OCI-LY7 (cell line): ENCODE measurements around the gene AP3S2. TPM values are rescaled to one million over a fixed set of nuclear protein-coding genes. Genes with fewer than 3 reads are reported as not detected.

Experiments
- BruUV-seq: library from RNA; stranded (reverse); fragments of 400-500 nt; replicated peaks from 2 replicates; lab custom pipeline; 2021; lab: Mats Ljungman, UMichigan
- CTCF ChIA-PET: fragments of 300-600 bp; sonication (Branson Sonifier 250); formaldehyde crosslinking; loops from one replicate; lab custom pipeline; 2022; ENCODE audit warnings: antibody characterized with exemption; ENCODE audit not compliant: unreplicated experiment; lab: Charles Lee
- POLR2A ChIA-PET: fragments of 300-600 bp; sonication (Branson Sonifier 250); formaldehyde crosslinking; loops from one replicate; lab custom pipeline; 2022; ENCODE audit warnings: antibody characterized with exemption; lab: Charles Lee
- DNase-seq: peaks from one replicate; pipeline ENCODE4 v3.0.0-alpha.2; 2015; ENCODE audit warnings: low spot score
- H2AFZ ChIP-seq: fragments of 200-600 bp; sonication (generic), shearing (Covaris generic); 2 replicates; pipeline ENCODE4 v1.6.1; 2014; ENCODE audit warnings: mild to moderate bottlenecking, antibody characterized with exemption, low read length, moderate library complexity
- H3K27ac ChIP-seq: fragments of 200-600 bp; sonication (generic); 2 replicates; pipeline ENCODE4 v1.5.1; 2014; ENCODE audit warnings: mixed run types, low read depth, mild to moderate bottlenecking, moderate library complexity, low read length, inconsistent platforms; ENCODE audit not compliant: poor library complexity, severe bottlenecking
- H3K36me3 ChIP-seq: fragments of 200-600 bp; sonication (generic); 2 replicates; pipeline ENCODE4 v1.6.1; 2014; ENCODE audit warnings: mild to moderate bottlenecking, antibody characterized with exemption, low read length, moderate library complexity, mixed read lengths; ENCODE audit not compliant: insufficient read depth
- H3K4me1 ChIP-seq: fragments of 200-600 bp; sonication (generic); 2 replicates; pipeline ENCODE4 v1.5.1; 2014; ENCODE audit warnings: mild to moderate bottlenecking, low read length; ENCODE audit not compliant: insufficient read depth, poor library complexity, severe bottlenecking
- H3K4me2 ChIP-seq: fragments of 200-600 bp; sonication (generic); 2 replicates; pipeline ENCODE4 v1.6.1; 2014; ENCODE audit warnings: mild to moderate bottlenecking, low read length
- H3K4me3 ChIP-seq: fragments of 200-600 bp; sonication (generic); 2 replicates; pipeline ENCODE4 v1.5.1; 2014; ENCODE audit warnings: mild to moderate bottlenecking, low read depth, low read length; ENCODE audit not compliant: poor library complexity, severe bottlenecking
- H3K79me2 ChIP-seq: fragments of 200-600 bp; sonication (generic); 2 replicates; pipeline ENCODE4 v1.6.1; 2016; ENCODE audit warnings: low read depth, mild to moderate bottlenecking, low read length, moderate library complexity, mixed read lengths; ENCODE audit not compliant: insufficient read depth
- H3K9me2 ChIP-seq: fragments of 200-600 bp; sonication (generic); 2 replicates; pipeline ENCODE4 v1.6.1; 2016; ENCODE audit warnings: mild to moderate bottlenecking, low read length, mixed read lengths; ENCODE audit not compliant: insufficient read depth
- H3K9me3 ChIP-seq: fragments of 200-600 bp; sonication (generic); 2 replicates; pipeline ENCODE4 v1.6.1; 2014; ENCODE audit warnings: mild to moderate bottlenecking, mixed run types, low read length, mixed read lengths
- H4K20me1 ChIP-seq: fragments of 200-600 bp; sonication (generic); 2 replicates; pipeline ENCODE4 v1.6.1; 2014; ENCODE audit warnings: mild to moderate bottlenecking, antibody characterized with exemption, low read length, moderate library complexity, mixed read lengths; ENCODE audit not compliant: insufficient read depth
- EZH2phosphoT487 ChIP-seq: fragments of 200-600 bp; sonication (generic); IDR thresholded peaks from 2 replicates; pipeline ENCODE4 v1.6.1; 2018; ENCODE audit warnings: low read depth, borderline replicate concordance, mild to moderate bottlenecking, mixed run types, antibody characterized with exemption, low read length, moderate library complexity, mixed read lengths
- intact Hi-C: fragments of 100-400 bp; cut with micrococcal nuclease; formaldehyde crosslinking; loops from one replicate; pipeline ENCODE4 v1.10.0; 2022; ENCODE audit not compliant: unreplicated experiment
- total RNA-seq, 2 experiments: library from RNA; depleted of rRNA in 1 of 2; stranded (reverse); fragments of >200 nt in 1 of 2; shearing (Covaris generic) in 1 of 2; gene quantifications; 2 replicates each; pipeline ENCODE4 v1.2.3, GENCODE V29; 2014 to 2022
- TF ChIP-seq, protein P1 (sequence below): fragments of 200-600 bp; sonication (generic); conservative IDR thresholded peaks from 2 replicates; pipeline ENCODE4 v1.5.1; 2014; ENCODE audit warnings: mild to moderate bottlenecking, antibody characterized with exemption, low read length, moderate library complexity, mixed read lengths

Gene AP3S2
- total RNA-seq, 2 experiments from 2014 or later = 20.8 to 30.4 TPM

DNA sequence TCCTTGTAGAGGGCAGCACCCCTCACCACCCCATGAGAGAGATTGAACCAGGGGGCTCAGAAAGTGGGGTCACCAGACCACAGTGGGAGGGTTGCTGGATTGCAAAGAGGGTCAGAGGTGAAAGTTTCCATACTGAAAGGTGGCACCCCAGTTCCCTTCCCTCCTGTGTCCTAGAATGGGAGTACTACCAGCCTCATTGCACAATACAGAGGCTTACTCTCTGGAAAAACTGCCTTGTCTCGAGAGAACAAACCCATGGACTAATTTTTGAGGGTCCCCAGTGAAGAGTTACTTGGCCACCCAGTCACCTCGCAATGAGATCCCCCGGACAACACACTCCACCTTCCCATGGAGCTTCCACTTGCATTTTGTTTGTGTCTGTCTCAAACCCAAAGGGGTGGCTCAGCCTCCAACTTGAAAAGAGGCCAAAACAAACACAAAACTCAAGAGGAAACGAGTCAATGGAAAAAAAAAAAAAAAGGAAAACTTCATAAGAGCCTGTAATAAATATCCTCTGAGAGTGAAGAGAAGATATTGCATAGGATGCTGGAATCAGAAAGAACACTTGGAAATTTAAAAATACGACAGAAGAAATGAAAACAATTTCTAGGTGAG, 99.1 kb downstream of the AP3S2 start:
- Histone ChIP-seq H4K20me1 (no peaks in the 10 kb centered on the region), H3K4me3 (no peak overlapping the region), H3K36me3 (no peaks in the 10 kb centered on the region), H3K4me1 (no peaks in the 10 kb centered on the region), H2AFZ (no peak overlapping the region), H3K9me2 (no peaks in the 10 kb centered on the region), H3K4me2 (no peak overlapping the region), H3K27ac (no peak overlapping the region), H3K79me2 (no peaks in the 10 kb centered on the region), H3K9me3 (no peaks in the 10 kb centered on the region)
- ChIA-PET CTCF (no interaction called here), POLR2A (no interaction called here)
- no TSS peak for BruUV-seq
- intact Hi-C loops = no loop called here
- TF ChIP-seq, protein P1, sequence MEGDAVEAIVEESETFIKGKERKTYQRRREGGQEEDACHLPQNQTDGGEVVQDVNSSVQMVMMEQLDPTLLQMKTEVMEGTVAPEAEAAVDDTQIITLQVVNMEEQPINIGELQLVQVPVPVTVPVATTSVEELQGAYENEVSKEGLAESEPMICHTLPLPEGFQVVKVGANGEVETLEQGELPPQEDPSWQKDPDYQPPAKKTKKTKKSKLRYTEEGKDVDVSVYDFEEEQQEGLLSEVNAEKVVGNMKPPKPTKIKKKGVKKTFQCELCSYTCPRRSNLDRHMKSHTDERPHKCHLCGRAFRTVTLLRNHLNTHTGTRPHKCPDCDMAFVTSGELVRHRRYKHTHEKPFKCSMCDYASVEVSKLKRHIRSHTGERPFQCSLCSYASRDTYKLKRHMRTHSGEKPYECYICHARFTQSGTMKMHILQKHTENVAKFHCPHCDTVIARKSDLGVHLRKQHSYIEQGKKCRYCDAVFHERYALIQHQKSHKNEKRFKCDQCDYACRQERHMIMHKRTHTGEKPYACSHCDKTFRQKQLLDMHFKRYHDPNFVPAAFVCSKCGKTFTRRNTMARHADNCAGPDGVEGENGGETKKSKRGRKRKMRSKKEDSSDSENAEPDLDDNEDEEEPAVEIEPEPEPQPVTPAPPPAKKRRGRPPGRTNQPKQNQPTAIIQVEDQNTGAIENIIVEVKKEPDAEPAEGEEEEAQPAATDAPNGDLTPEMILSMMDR = no peak
- no peak for TF ChIP-seq EZH2phosphoT487
- no peak for DNase-seq

DNA sequence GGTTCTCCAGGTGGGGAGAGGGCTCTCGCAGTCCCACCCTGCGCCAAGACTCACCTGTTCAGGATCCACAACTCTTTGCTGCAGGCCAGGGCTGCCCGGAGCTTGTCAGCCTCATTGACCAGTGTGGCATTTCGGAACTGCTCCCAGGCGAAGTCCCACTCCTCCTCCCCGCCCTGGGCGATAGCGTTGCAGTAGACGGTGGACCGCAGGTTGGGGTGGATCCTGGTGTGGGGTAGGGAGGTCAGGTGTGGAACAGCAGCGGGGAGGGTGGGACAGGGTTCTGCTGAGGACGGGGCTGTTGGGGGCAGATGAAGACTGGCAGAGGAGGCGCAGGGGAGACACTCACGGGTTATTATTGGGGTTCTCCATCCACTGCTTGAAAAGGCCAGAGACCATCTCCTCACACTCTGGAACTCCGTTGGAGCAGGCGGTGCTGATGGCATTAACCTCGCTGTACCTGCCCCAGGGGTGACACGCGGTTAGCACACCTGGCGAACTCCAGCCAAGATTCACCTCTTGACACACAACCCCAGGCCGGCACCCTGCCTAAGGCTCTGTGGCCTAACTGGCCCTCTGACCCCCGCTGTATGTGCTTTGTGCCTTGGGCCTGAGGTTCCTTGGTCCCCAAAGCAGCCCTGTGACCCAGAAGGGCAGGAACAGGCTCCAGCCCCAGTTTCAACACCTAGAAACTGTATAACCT, 101.5 kb downstream of the AP3S2 start:
- ChIA-PET POLR2A (no interaction called here), CTCF (no interaction called here)
- no peak for DNase-seq
- Histone ChIP-seq H3K79me2 (no peaks in the 10 kb centered on the region), H3K9me2 (no peaks in the 10 kb centered on the region), H3K9me3 (0 out of 2 replicates have a peak, but pooled peaks cover 11% of the 10 kb centered on the region), H3K4me3 (no peak overlapping the region), H3K27ac (no peak overlapping the region), H3K36me3 (no peaks in the 10 kb centered on the region), H2AFZ (no peak overlapping the region), H3K4me1 (no peaks in the 10 kb centered on the region), H4K20me1 (no peaks in the 10 kb centered on the region), H3K4me2 (no peak overlapping the region)
- intact Hi-C loops = no loop called here
- TF ChIP-seq EZH2phosphoT487 = no peak
- TF ChIP-seq, protein P1 = no peak
- no TSS peak for BruUV-seq

DNA sequence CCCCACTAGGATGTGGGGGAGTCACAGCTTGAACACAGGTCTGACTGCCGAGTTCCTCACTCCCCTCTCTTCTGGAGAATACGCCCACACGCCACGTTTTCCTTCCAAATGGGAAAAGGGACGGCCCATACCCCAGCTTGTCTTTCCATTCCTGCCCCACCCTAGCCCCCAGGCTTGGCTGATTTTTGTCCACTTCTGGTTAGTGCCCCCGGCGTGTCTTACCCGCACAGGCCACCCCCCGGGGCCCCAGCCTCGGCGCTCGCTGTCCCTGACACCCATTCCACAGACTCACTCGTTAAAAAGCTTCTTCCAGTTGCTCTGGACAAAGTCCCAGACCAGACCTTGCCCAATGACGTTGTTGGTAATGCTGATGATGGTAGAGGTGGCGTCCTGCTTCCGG, 103.1 kb downstream of the AP3S2 start:
- TF ChIP-seq, protein P1 = no peak
- TF ChIP-seq EZH2phosphoT487 = no peak
- BruUV-seq = no TSS peak
- Histone ChIP-seq H2AFZ (no peak overlapping the region), H3K9me3 (0 out of 2 replicates have a peak, but pooled peaks cover 12% of the 10 kb centered on the region), H3K4me1 (no peaks in the 10 kb centered on the region), H3K4me2 (no peak overlapping the region), H3K9me2 (no peaks in the 10 kb centered on the region), H3K79me2 (no peaks in the 10 kb centered on the region), H4K20me1 (no peaks in the 10 kb centered on the region), H3K27ac (no peak overlapping the region), H3K36me3 (no peaks in the 10 kb centered on the region), H3K4me3 (no peak overlapping the region)
- ChIA-PET POLR2A (no interaction called here), CTCF (no interaction called here)
- DNase-seq = no peak
- intact Hi-C loops = no loop called here
